Measurements from ENCODE around the gene FADS3. TPM values are rescaled to one million over a fixed set of nuclear protein-coding genes. Genes with fewer than 3 reads are reported as not detected.

The FADS3 gene
- total RNA-seq, 1 experiment from 2014 or later, result 22.6 TPM

DNA sequence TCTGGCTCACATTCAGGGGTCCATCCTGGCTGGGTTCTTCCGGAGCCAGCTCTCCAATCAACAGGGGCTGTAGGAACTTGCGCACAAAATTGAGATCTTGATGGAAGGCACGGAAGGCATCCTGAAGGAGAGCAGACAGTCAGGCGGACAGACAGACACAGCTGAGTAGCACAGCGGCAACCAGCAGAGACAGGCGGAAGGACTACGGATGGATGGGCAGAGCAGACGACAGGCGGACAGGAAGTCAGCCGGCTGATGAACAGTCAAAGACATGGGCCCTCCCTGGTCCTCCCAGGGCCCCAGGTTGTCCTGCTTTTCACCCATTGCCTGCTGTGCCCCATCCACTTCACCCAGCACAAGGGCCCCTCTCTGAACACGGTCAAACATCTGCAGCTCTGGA lies 11.3 kb downstream of the FADS3 start:
- no TSS peak for BruUV-seq (replicated peaks)
- in situ Hi-C loops (cut with HindIII; ENCODE audit: low pct_unique_long_range_greater_than_20kb, low sequenced_read_pairs), result no loop called here

DNA sequence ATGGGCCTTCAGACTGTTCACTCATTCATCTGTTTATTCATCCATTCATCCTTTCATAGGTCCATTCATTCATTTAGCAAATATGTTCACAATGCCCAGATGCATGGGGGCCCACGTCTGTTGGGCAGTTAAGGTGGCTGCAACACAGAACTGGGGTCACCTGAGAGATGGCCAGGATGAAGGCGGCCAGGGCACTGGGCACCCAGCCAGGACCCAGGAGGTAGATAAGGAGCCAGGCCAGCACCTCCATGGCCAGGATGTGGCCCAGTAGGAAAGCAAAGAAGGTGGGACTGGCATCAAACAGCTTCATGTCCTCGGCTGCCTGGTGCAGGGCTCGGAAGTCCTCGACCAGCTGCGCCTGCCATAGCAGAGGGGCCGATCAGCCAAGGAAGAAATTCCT lies 12.2 kb downstream of the FADS3 start:
- DNase-seq (ENCODE audit: low read depth, low spot score), result no peak
- H3K36me3 ChIP-seq (ENCODE audit: control insufficient read depth, insufficient read depth, low read length), result no peaks in the 10 kb centered on the region
- no peak overlapping the region for H3K27ac ChIP-seq (ENCODE audit: low read length)
- CTCF ChIA-PET, result no interaction called here
- H3K27me3 ChIP-seq (ENCODE audit: control insufficient read depth, insufficient read depth, low read length), result no peaks in the 10 kb centered on the region
- no peak for TF ChIP-seq SIN3A (IDR thresholded peaks at IDR 0.05; ENCODE audit: borderline replicate concordance, insufficient read depth, low read depth, low read length)
- TF ChIP-seq TCF7L2 (IDR thresholded peaks at IDR 0.05; ENCODE audit: low read depth, low read length), result no peak
- no peak for TF ChIP-seq POLR2AphosphoS5 (IDR thresholded peaks at IDR 0.05; ENCODE audit: low read depth, low read length)
- TF ChIP-seq, protein P1, sequence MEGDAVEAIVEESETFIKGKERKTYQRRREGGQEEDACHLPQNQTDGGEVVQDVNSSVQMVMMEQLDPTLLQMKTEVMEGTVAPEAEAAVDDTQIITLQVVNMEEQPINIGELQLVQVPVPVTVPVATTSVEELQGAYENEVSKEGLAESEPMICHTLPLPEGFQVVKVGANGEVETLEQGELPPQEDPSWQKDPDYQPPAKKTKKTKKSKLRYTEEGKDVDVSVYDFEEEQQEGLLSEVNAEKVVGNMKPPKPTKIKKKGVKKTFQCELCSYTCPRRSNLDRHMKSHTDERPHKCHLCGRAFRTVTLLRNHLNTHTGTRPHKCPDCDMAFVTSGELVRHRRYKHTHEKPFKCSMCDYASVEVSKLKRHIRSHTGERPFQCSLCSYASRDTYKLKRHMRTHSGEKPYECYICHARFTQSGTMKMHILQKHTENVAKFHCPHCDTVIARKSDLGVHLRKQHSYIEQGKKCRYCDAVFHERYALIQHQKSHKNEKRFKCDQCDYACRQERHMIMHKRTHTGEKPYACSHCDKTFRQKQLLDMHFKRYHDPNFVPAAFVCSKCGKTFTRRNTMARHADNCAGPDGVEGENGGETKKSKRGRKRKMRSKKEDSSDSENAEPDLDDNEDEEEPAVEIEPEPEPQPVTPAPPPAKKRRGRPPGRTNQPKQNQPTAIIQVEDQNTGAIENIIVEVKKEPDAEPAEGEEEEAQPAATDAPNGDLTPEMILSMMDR (IDR thresholded peaks at IDR 0.05), result no peak
- TF ChIP-seq, protein P2, sequence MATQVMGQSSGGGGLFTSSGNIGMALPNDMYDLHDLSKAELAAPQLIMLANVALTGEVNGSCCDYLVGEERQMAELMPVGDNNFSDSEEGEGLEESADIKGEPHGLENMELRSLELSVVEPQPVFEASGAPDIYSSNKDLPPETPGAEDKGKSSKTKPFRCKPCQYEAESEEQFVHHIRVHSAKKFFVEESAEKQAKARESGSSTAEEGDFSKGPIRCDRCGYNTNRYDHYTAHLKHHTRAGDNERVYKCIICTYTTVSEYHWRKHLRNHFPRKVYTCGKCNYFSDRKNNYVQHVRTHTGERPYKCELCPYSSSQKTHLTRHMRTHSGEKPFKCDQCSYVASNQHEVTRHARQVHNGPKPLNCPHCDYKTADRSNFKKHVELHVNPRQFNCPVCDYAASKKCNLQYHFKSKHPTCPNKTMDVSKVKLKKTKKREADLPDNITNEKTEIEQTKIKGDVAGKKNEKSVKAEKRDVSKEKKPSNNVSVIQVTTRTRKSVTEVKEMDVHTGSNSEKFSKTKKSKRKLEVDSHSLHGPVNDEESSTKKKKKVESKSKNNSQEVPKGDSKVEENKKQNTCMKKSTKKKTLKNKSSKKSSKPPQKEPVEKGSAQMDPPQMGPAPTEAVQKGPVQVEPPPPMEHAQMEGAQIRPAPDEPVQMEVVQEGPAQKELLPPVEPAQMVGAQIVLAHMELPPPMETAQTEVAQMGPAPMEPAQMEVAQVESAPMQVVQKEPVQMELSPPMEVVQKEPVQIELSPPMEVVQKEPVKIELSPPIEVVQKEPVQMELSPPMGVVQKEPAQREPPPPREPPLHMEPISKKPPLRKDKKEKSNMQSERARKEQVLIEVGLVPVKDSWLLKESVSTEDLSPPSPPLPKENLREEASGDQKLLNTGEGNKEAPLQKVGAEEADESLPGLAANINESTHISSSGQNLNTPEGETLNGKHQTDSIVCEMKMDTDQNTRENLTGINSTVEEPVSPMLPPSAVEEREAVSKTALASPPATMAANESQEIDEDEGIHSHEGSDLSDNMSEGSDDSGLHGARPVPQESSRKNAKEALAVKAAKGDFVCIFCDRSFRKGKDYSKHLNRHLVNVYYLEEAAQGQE (IDR thresholded peaks at IDR 0.05; ENCODE audit: insufficient read depth in 1 of 2, low read depth in 2 of 2, low read length in 1 of 2), result no peak
- BruUV-seq (replicated peaks), result no TSS peak
- in situ Hi-C loops (cut with HindIII; ENCODE audit: low pct_unique_long_range_greater_than_20kb, low sequenced_read_pairs), result no loop called here
- intact Hi-C loops (cut with micrococcal nuclease; ENCODE audit: unreplicated experiment), result no loop called here
- H3K4me3 ChIP-seq (ENCODE audit: low read depth in 2 of 2, low read length in 2 of 2), result no peak overlapping the region
- no peaks in the 10 kb centered on the region for H3K9me3 ChIP-seq (ENCODE audit: control insufficient read depth, insufficient read depth, low read depth, low read length)
- POLR2A ChIA-PET, result no interaction called here
- ATAC-seq, result no peak
- H3K4me1 ChIP-seq (ENCODE audit: control insufficient read depth, insufficient read depth, low read length), result no peaks in the 10 kb centered on the region

More for the DNA sequence above, 11.3 kb downstream of the FADS3 start:
- no peak overlapping the region for H3K4me3 ChIP-seq (ENCODE audit: low read depth in 2 of 2, low read length in 2 of 2)
- H3K36me3 ChIP-seq (ENCODE audit: control insufficient read depth, insufficient read depth, low read length), result no peaks in the 10 kb centered on the region
- POLR2A ChIA-PET, result interaction anchor here (0.6 kb wide), 1 partner anchor 119 kb away, joined by 3 read pairs; no protein-coding TSS in a partner anchor
- no peak for DNase-seq (ENCODE audit: low read depth, low spot score)
- CTCF ChIA-PET, result no interaction called here
- ATAC-seq, result no peak
- TF ChIP-seq TCF7L2 (IDR thresholded peaks at IDR 0.05; ENCODE audit: low read depth, low read length) (no peak), POLR2AphosphoS5 (IDR thresholded peaks at IDR 0.05; ENCODE audit: low read depth, low read length) (no peak), SIN3A (IDR thresholded peaks at IDR 0.05; ENCODE audit: borderline replicate concordance, insufficient read depth, low read depth, low read length) (no peak)
- TF ChIP-seq, protein P1 (IDR thresholded peaks at IDR 0.05), result no peak
- TF ChIP-seq, protein P2 (IDR thresholded peaks at IDR 0.05; ENCODE audit: insufficient read depth in 1 of 2, low read depth in 2 of 2, low read length in 1 of 2), result no peak
- intact Hi-C loops (cut with micrococcal nuclease; ENCODE audit: unreplicated experiment), result no loop called here
- no peaks in the 10 kb centered on the region for H3K27me3 ChIP-seq (ENCODE audit: control insufficient read depth, insufficient read depth, low read length)
- H3K4me1 ChIP-seq (ENCODE audit: control insufficient read depth, insufficient read depth, low read length), result no peaks in the 10 kb centered on the region
- no peak overlapping the region for H3K27ac ChIP-seq (ENCODE audit: low read length)
- H3K9me3 ChIP-seq (ENCODE audit: control insufficient read depth, insufficient read depth, low read depth, low read length), result no peaks in the 10 kb centered on the region

Measured in Panc1 (cell line).